Lung (tissue), 12 donors: ENCODE data around the gene UBN2. TPM values are rescaled to one million over a fixed set of nuclear protein-coding genes. Genes with fewer than 3 reads are reported as not detected.

Experiments used
- ATAC-seq: fragments of 200-7000 bp; cut with Tn5 transposase; one replicate; pipeline ENCODE4 v1.9.1; 2020; ENCODE audit warnings: moderate number of reproducible peaks; ENCODE audit not compliant: insufficient read depth, low FRiP score
- DNase-seq, 3 donors: peaks; one replicate each; pipeline ENCODE4 v3.0.0-alpha.2; 2013 to 2017
- H3K27ac ChIP-seq, 2 donors: one replicate each; pipeline ENCODE4 v1.5.1; 2013; ENCODE audit warnings: mild to moderate bottlenecking in 2 of 2, moderate library complexity in 2 of 2, control low read depth in 1 of 2, inconsistent platforms in 1 of 2, low read depth in 1 of 2, low read length in 1 of 2
- H3K27me3 ChIP-seq, 3 donors: one replicate each; pipeline ENCODE4 v1.5.1; 2013; ENCODE audit warnings: low read length in 2 of 3; ENCODE audit not compliant: control insufficient read depth in 3 of 3, insufficient read depth in 3 of 3
- H3K36me3 ChIP-seq, 4 donors: one replicate each; pipeline ENCODE4 v1.5.1; 2013; ENCODE audit warnings: low read length in 4 of 4, mild to moderate bottlenecking in 1 of 4, moderate library complexity in 1 of 4; ENCODE audit not compliant: control insufficient read depth in 4 of 4, insufficient read depth in 4 of 4
- H3K4me1 ChIP-seq, 5 donors: one replicate each; pipeline ENCODE4 v1.5.1; 2013; ENCODE audit warnings: low read length in 5 of 5, mild to moderate bottlenecking in 2 of 5, moderate library complexity in 1 of 5; ENCODE audit not compliant: control insufficient read depth in 5 of 5, insufficient read depth in 5 of 5
- H3K4me3 ChIP-seq: one replicate; pipeline ENCODE4 v1.5.1; 2013; ENCODE audit warnings: mild to moderate bottlenecking, control low read depth, moderate library complexity
- H3K9ac ChIP-seq, 2 donors: one replicate each; pipeline ENCODE4 v1.5.1; 2013; ENCODE audit warnings: low read length in 2 of 2, control low read depth in 1 of 2; ENCODE audit not compliant: insufficient read depth in 1 of 2
- H3K9me3 ChIP-seq, 4 donors: one replicate each; pipeline ENCODE4 v1.5.1; 2013; ENCODE audit warnings: low read length in 3 of 4, mild to moderate bottlenecking in 1 of 4, moderate library complexity in 1 of 4; ENCODE audit not compliant: control insufficient read depth in 4 of 4, insufficient read depth in 3 of 4
- WGBS, 2 donors: extraction: QIAGEN DNeasy Blood & Tissue Kit; methylation state at CpG; one replicate each; pipeline ENCODE4 v1.1.7; 2013; 5-methylcytosine and 5-hydroxymethylcytosine counted together
- polyA plus RNA-seq, 2 donors: library from polyadenylated mRNA; stranded (reverse); fragments of 200-250 nt; gene quantifications; one replicate each; pipeline ENCODE4 v1.2.1, GENCODE V29; 2013
- total RNA-seq, 2 donors: library from RNA; depleted of rRNA in 1 of 2; stranded (reverse); fragments of >200 nt in 1 of 2; gene quantifications; one replicate each; pipeline ENCODE4 v1.2.1, GENCODE V29; 2014 to 2021
- TF ChIP-seq, protein P1 (sequence below): IDR thresholded peaks from 2 replicates; pipeline ENCODE4 v1.5.1; 2012; ENCODE audit warnings: mild to moderate bottlenecking; ENCODE audit errors: control extremely low read depth, extremely low read depth
- donor health status: control.
- donor health status: control.
- donor health status: Bipolar disorder and iron deficiency.
- donor health status: healthy.
- donor health status: DM: yes; HTN: yes; CAD: no.

UBN2 gene
- total and polyA plus RNA-seq, 4 donors: 1.7 to 29.8 (median 9.2) TPM

DNA sequence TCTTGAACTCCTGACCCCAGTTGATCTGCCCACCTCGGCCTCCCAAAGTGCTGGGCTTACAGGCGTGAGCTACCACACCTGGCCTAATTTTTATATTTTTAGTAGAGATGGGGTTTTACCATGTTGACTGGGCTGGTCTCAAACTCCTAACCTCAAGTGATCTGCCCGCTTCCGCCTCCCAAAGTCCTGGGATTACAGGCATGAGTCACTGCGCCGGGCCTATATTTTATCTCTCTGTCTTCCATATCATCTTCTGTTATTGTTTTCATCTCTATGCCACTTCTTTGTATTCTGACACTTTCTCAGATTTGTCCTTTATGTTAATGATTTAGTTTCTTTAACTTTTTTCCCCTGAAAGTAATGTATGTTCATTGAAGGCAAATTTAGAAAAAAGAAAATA lies 55.1 kb downstream of the UBN2 start:
- Histone ChIP-seq H3K9ac (no peak overlapping the region), H3K4me1 (no peaks in the 10 kb centered on the region), H3K27me3 (no peaks in the 10 kb centered on the region), H3K27ac (no peak overlapping the region), H3K36me3 (peaks cover 20 to 24% (median 23%) of the 10 kb centered on the region in 4 donors), H3K9me3 (no peaks in the 10 kb centered on the region), H3K4me3 (no peak overlapping the region)
- 96 to 98% methylated on average over 6 of the region's 6 CpGs for WGBS, 2 donors
- TF ChIP-seq, protein P1, sequence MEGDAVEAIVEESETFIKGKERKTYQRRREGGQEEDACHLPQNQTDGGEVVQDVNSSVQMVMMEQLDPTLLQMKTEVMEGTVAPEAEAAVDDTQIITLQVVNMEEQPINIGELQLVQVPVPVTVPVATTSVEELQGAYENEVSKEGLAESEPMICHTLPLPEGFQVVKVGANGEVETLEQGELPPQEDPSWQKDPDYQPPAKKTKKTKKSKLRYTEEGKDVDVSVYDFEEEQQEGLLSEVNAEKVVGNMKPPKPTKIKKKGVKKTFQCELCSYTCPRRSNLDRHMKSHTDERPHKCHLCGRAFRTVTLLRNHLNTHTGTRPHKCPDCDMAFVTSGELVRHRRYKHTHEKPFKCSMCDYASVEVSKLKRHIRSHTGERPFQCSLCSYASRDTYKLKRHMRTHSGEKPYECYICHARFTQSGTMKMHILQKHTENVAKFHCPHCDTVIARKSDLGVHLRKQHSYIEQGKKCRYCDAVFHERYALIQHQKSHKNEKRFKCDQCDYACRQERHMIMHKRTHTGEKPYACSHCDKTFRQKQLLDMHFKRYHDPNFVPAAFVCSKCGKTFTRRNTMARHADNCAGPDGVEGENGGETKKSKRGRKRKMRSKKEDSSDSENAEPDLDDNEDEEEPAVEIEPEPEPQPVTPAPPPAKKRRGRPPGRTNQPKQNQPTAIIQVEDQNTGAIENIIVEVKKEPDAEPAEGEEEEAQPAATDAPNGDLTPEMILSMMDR: no peak
- ATAC-seq (no peak), DNase-seq (no peak)

DNA sequence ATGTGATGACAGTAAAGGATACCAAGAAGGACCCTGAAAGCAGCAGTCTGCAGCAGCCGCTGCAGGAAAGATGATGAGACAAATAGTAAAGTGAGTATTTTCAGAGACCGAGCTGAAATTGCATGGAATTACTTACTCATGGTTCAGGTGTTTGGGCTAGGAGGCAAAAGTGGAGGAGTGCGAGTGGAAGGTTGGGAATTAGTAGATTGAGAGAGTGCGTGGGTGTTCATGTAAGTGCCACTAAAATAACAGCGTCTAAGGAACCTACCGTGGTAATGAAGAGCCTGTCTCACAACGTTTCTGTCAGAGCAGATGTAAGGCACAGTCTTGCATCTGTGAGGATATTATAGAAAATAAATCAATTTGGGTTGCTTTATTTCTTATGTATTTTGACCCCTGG lies 61.8 kb downstream of the UBN2 start:
- WGBS, 2 donors: 92 to 98% methylated on average over 7 of the region's 7 CpGs
- no peaks in the 10 kb centered on the region for H3K27me3 ChIP-seq
- H3K4me1 ChIP-seq: no peaks in the 10 kb centered on the region
- peaks cover 4 to 25% (median 9%) of the 10 kb centered on the region in 4 donors for H3K36me3 ChIP-seq
- no peak overlapping the region for H3K4me3 ChIP-seq
- no peak overlapping the region for H3K9ac ChIP-seq
- TF ChIP-seq, protein P1: no peak
- DNase-seq (no peak), ATAC-seq (no peak)
- no peak overlapping the region for H3K27ac ChIP-seq
- no peaks in the 10 kb centered on the region for H3K9me3 ChIP-seq

DNA sequence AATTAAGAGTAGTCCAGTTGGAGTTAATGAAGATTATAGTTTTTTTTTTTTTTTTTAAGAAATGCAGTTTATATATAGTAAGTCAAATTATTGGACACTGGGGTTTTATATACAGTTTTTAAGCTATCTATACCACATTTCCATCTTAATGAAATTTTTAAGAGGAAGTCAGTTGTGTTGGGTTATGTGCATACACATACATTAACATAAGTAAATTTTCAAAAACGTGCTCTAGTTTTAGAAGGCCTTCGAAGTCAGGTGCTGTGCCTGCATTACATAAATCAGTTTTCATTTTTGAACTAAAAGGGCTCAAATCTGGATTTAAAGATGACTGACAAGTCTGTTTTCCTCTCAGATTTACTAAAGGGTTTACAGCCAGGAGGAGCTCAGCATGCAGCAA lies 62.5 kb downstream of the UBN2 start:
- H3K4me1 ChIP-seq: no peaks in the 10 kb centered on the region
- TF ChIP-seq, protein P1: no peak
- no peaks in the 10 kb centered on the region for H3K9me3 ChIP-seq
- 92 to 99% methylated on average over 2 of the region's 2 CpGs for WGBS, 2 donors
- no peak overlapping the region for H3K27ac ChIP-seq
- H3K36me3 ChIP-seq: peaks cover 1 to 25% (median 6%) of the 10 kb centered on the region in 4 donors
- no peak for ATAC-seq
- no peaks in the 10 kb centered on the region for H3K27me3 ChIP-seq
- no peak for DNase-seq
- no peak overlapping the region for H3K9ac ChIP-seq
- no peak overlapping the region for H3K4me3 ChIP-seq

DNA sequence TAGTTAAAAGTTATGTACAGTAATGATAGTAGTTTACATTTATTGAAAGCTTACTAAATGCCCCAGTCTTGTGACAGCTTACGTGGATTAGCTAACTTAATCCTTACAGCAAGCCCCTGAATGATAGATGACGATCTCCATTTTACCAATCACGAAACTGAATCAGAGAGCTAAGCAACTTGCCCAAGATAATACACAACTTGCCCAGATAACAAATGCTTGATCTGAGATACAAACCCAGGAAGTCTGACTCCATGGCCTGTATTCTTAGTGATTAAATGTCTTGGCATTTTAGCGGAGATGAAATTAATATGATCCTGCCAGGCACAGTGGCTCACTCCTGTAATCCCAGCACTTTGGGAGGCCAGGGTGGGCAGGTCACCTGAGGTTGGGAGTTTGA lies 63.2 kb downstream of the UBN2 start:
- no peak overlapping the region for H3K4me3 ChIP-seq
- no peak overlapping the region for H3K9ac ChIP-seq
- no peaks in the 10 kb centered on the region for H3K27me3 ChIP-seq
- H3K36me3 ChIP-seq: peaks cover 0 to 26% (median 6%) of the 10 kb centered on the region in 4 donors
- TF ChIP-seq, protein P1: no peak
- ATAC-seq (no peak), DNase-seq (no peak)
- no peaks in the 10 kb centered on the region for H3K9me3 ChIP-seq
- H3K27ac ChIP-seq: no peak overlapping the region
- whole genome bisulfite sequencing, 2 donors: 95 to 98% methylated on average over 4 of the region's 4 CpGs
- H3K4me1 ChIP-seq: no peaks in the 10 kb centered on the region
